NCI-H1092 (cell line): ENCODE results near the gene TIFAB.
A peak's percentile ranks its signal among the peaks of the same experiment; 100 is the strongest.

Source experiments
- DNase-seq: peaks from one replicate; lab custom pipeline; 2025; lab: John Stamatoyannopoulos, UW

Gene TIFAB

GRCh38 chr5:135442431-135443160, 9.6 kb downstream of the TIFAB start:
- no peak for DNase-seq

- no peak for DNase-seq
Observed at GRCh38 chr5:135441919-135442318, 10.2 kb downstream of the TIFAB start.

- DNase-seq, result no peak
Observed at GRCh38 chr5:135441350-135441831, 10.8 kb downstream of the TIFAB start.

GRCh38 chr5:135440916-135441315, 11.2 kb downstream of the TIFAB start:
- no peak for DNase-seq

GRCh38 chr5:135439231-135440205, 12.6 kb downstream of the TIFAB start:
- no peak for DNase-seq

- no peak for DNase-seq
Observed at GRCh38 chr5:135438636-135439221, 13.4 kb downstream of the TIFAB start.

GRCh38 chr5:135437796-135438560, 14.2 kb downstream of the TIFAB start:
- peak; percentile 62 for DNase-seq

GRCh38 chr5:135437422-135437795, 14.7 kb downstream of the TIFAB start:
- DNase-seq, result no peak

- DNase-seq, result no peak
Observed at GRCh38 chr5:135436951-135437418, 15.2 kb downstream of the TIFAB start.

- DNase-seq, result no peak
Observed at GRCh38 chr5:135435467-135436330, 16.5 kb downstream of the TIFAB start.

- no peak for DNase-seq
Observed at GRCh38 chr5:135434591-135435466, 17.3 kb downstream of the TIFAB start.

- DNase-seq, result no peak
Observed at GRCh38 chr5:135433681-135434426, 18.3 kb downstream of the TIFAB start.

GRCh38 chr5:135432113-135432512, 20.0 kb downstream of the TIFAB start:
- no peak for DNase-seq

- no peak for DNase-seq
Observed at GRCh38 chr5:135430135-135430437, 22.1 kb downstream of the TIFAB start.

- peak; percentile 15 for DNase-seq
Observed at GRCh38 chr5:135429301-135430134, 22.6 kb downstream of the TIFAB start.

- DNase-seq, result no peak
Observed at GRCh38 chr5:135428586-135428985, 23.6 kb downstream of the TIFAB start.

- no peak for DNase-seq
Observed at GRCh38 chr5:135426102-135427082, 25.8 kb downstream of the TIFAB start.
